Activated T-cell treated with anti-CD3 and anti-CD28 coated beads, Interleukin-2, amount 50 U/mL, for 4 hours (primary cell): Measurements from ENCODE around the gene CRKL. TPM values are rescaled to one million over a fixed set of nuclear protein-coding genes. Genes with fewer than 3 reads are reported as not detected.
"Not testable (repeated sequence)": the region's sequence is repeated elsewhere in the genome, so short reads cannot be mapped to it uniquely, and the experiment has no call there.

ENCODE experiments used
- ATAC-seq, 2 donors: fragments of 200-7000 bp; cut with Tn5 transposase; one replicate each; pipeline ENCODE4 v1.10.0; 2021
- DNase-seq: peaks from one replicate; pipeline ENCODE4 v3.0.0-alpha.2; 2020
- H3K27me3 Mint-ChIP-seq: one replicate; pipeline ENCODE4 v1.8.0; 2021; ENCODE audit warnings: low read depth, mixed read lengths
- H3K36me3 Mint-ChIP-seq: one replicate; pipeline ENCODE4 v1.8.0; 2022; ENCODE audit warnings: mixed read lengths; ENCODE audit not compliant: insufficient read depth
- H3K4me1 Mint-ChIP-seq: one replicate; pipeline ENCODE4 v1.8.0; 2021; ENCODE audit warnings: low read depth, mixed read lengths
- H3K4me3 Mint-ChIP-seq: one replicate; pipeline ENCODE4 v1.8.0; 2021; ENCODE audit warnings: mild to moderate bottlenecking, moderate library complexity, mixed read lengths
- H3K9me3 Mint-ChIP-seq: one replicate; pipeline ENCODE4 v1.8.0; 2021; ENCODE audit warnings: mixed read lengths
- total RNA-seq, 3 donors: library from RNA; stranded (reverse); gene quantifications; one replicate each; pipeline ENCODE4 v1.2.1, GENCODE V29; 2021

Gene CRKL
- total RNA-seq, 3 donors from 2014 or later, result 82.9 to 90.5 (median 89.2) TPM

- Mint-ChIP-seq H3K4me1 (no peaks in the 10 kb centered on the region), H3K9me3 (no peaks in the 10 kb centered on the region), H3K36me3 (peaks cover 35% of the 10 kb centered on the region), H3K4me3 (no peak overlapping the region), H3K27me3 (no peaks in the 10 kb centered on the region)
- DNase-seq, result no peak
- no peak for ATAC-seq
Measured at GRCh38 chr22:20887375-20887774, 29.8 kb upstream of the CRKL start.

GRCh38 chr22:20889025-20889704 lies 28.0 kb upstream of the CRKL start:
- no peak overlapping the region for H3K4me3 Mint-ChIP-seq
- H3K36me3 Mint-ChIP-seq, result peaks cover 28% of the 10 kb centered on the region
- no peak for DNase-seq
- no peaks in the 10 kb centered on the region for H3K9me3 Mint-ChIP-seq
- ATAC-seq, result no peak
- H3K27me3 Mint-ChIP-seq, result no peaks in the 10 kb centered on the region
- H3K4me1 Mint-ChIP-seq, result no peaks in the 10 kb centered on the region

GRCh38 chr22:20889904-20890540 lies 27.2 kb upstream of the CRKL start:
- peaks cover 25% of the 10 kb centered on the region for H3K36me3 Mint-ChIP-seq
- no peaks in the 10 kb centered on the region for H3K9me3 Mint-ChIP-seq
- no peaks in the 10 kb centered on the region for H3K27me3 Mint-ChIP-seq
- DNase-seq (no peak), ATAC-seq (no peak)
- H3K4me3 Mint-ChIP-seq, result no peak overlapping the region
- no peaks in the 10 kb centered on the region for H3K4me1 Mint-ChIP-seq

DNA sequence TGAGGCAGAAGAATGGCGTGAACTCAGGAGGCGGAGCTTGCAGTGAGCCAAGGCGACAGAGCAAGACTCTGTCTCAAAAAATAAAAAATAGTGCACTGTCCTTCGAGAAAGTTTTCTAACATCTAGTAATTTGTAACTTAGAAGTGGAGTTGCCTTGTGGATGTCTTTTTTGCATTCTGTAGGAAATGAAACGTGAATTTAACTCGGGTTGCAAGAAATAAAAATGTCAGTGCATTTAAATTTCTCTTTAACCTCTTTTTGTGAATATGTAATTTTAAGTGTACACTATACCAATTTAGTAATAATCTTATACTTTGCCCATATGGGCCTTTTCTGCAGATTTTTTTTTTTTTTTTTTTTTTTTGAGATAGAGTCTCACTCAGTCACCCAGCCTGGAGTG lies 26.2 kb upstream of the CRKL start:
- peaks cover 3% of the 10 kb centered on the region for H3K27me3 Mint-ChIP-seq
- no peak overlapping the region for H3K4me3 Mint-ChIP-seq
- H3K9me3 Mint-ChIP-seq, result no peaks in the 10 kb centered on the region
- no peaks in the 10 kb centered on the region for H3K4me1 Mint-ChIP-seq
- DNase-seq (no peak), ATAC-seq (no peak)
- H3K36me3 Mint-ChIP-seq, result peaks cover 16% of the 10 kb centered on the region

GRCh38 chr22:20897737-20898136 lies 19.5 kb upstream of the CRKL start:
- DNase-seq, H3K4me3 Mint-ChIP-seq, H3K27me3 Mint-ChIP-seq, H3K36me3 Mint-ChIP-seq, ATAC-seq, H3K9me3 Mint-ChIP-seq, H3K4me1 Mint-ChIP-seq: not testable (repeated sequence)

GRCh38 chr22:20899827-20900423 lies 17.3 kb upstream of the CRKL start:
- no peak overlapping the region for H3K4me3 Mint-ChIP-seq
- ATAC-seq (no peak), DNase-seq (no peak)
- no peaks in the 10 kb centered on the region for H3K36me3 Mint-ChIP-seq
- no peaks in the 10 kb centered on the region for H3K4me1 Mint-ChIP-seq
- peaks cover 3% of the 10 kb centered on the region for H3K27me3 Mint-ChIP-seq
- H3K9me3 Mint-ChIP-seq, result no peaks in the 10 kb centered on the region

- H3K4me3 Mint-ChIP-seq, DNase-seq, H3K27me3 Mint-ChIP-seq, H3K4me1 Mint-ChIP-seq, H3K36me3 Mint-ChIP-seq, ATAC-seq, H3K9me3 Mint-ChIP-seq: not testable (repeated sequence)
Measured at GRCh38 chr22:20901093-20902033, 15.8 kb upstream of the CRKL start.

GRCh38 chr22:20903093-20903492 lies 14.1 kb upstream of the CRKL start:
- ATAC-seq (no peak), DNase-seq (no peak)
- Mint-ChIP-seq H3K27me3 (no peaks in the 10 kb centered on the region), H3K4me3 (no peak overlapping the region), H3K9me3 (no peaks in the 10 kb centered on the region), H3K36me3 (no peaks in the 10 kb centered on the region), H3K4me1 (no peaks in the 10 kb centered on the region)

GRCh38 chr22:20904008-20904979 lies 12.9 kb upstream of the CRKL start:
- Mint-ChIP-seq H3K27me3 (no peaks in the 10 kb centered on the region), H3K4me1 (no peaks in the 10 kb centered on the region), H3K4me3 (no peak overlapping the region), H3K9me3 (no peaks in the 10 kb centered on the region), H3K36me3 (no peaks in the 10 kb centered on the region)
- no peak for DNase-seq
- ATAC-seq, result no peak

GRCh38 chr22:20904980-20905355 lies 12.2 kb upstream of the CRKL start:
- Mint-ChIP-seq H3K4me3 (no peak overlapping the region), H3K36me3 (no peaks in the 10 kb centered on the region), H3K4me1 (peaks cover 1% of the 10 kb centered on the region), H3K27me3 (no peaks in the 10 kb centered on the region), H3K9me3 (no peaks in the 10 kb centered on the region)
- ATAC-seq (no peak), DNase-seq (no peak)

GRCh38 chr22:20905415-20906386 lies 11.5 kb upstream of the CRKL start:
- H3K27me3 Mint-ChIP-seq, result no peaks in the 10 kb centered on the region
- no peaks in the 10 kb centered on the region for H3K36me3 Mint-ChIP-seq
- ATAC-seq (no peak), DNase-seq (no peak)
- H3K4me3 Mint-ChIP-seq, result no peak overlapping the region
- no peaks in the 10 kb centered on the region for H3K9me3 Mint-ChIP-seq
- H3K4me1 Mint-ChIP-seq, result peaks cover 2% of the 10 kb centered on the region

- ATAC-seq, result no peak
- peaks cover 2% of the 10 kb centered on the region for H3K4me1 Mint-ChIP-seq
- DNase-seq, result no peak
- H3K9me3 Mint-ChIP-seq, result no peaks in the 10 kb centered on the region
- H3K27me3 Mint-ChIP-seq, result no peaks in the 10 kb centered on the region
- no peak overlapping the region for H3K4me3 Mint-ChIP-seq
- H3K36me3 Mint-ChIP-seq, result no peaks in the 10 kb centered on the region
Measured at GRCh38 chr22:20906387-20906767, 10.8 kb upstream of the CRKL start.

GRCh38 chr22:20908717-20909116 lies 8.5 kb upstream of the CRKL start:
- DNase-seq, H3K36me3 Mint-ChIP-seq, ATAC-seq, H3K27me3 Mint-ChIP-seq, H3K9me3 Mint-ChIP-seq, H3K4me3 Mint-ChIP-seq, H3K4me1 Mint-ChIP-seq: not testable (repeated sequence)
